Measurements from ENCODE around the gene AMZ1. TPM values are rescaled to one million over a fixed set of nuclear protein-coding genes. Genes with fewer than 3 reads are reported as not detected.

The AMZ1 gene
- total and polyA plus RNA-seq, 7 experiments from 2014 or later = 0.07 to 2.4 (median 0.43) TPM

GRCh38 chr7:2684501-2684900, 3.5 kb upstream of the AMZ1 start:
- H3K36me3 Mint-ChIP-seq = no peaks in the 10 kb centered on the region
- Histone ChIP-seq H3K4me1 (ENCODE audit: control insufficient read depth in 2 of 2, insufficient read depth in 2 of 2, low read length in 2 of 2) (peaks cover 0 to 11% of the 10 kb centered on the region in 2 donors), H3K27ac (ENCODE audit: low read depth, low read length) (no peak overlapping the region), H3K27me3 (ENCODE audit: control insufficient read depth in 2 of 2, insufficient read depth in 2 of 2, low read length in 2 of 2) (peaks cover 7 to 9% of the 10 kb centered on the region in 2 donors), H3K4me3 (ENCODE audit: low read length) (no peak overlapping the region), H3K36me3 (ENCODE audit: control insufficient read depth in 2 of 3, insufficient read depth in 3 of 3, low read length in 3 of 3) (no peaks in the 10 kb centered on the region), H3K9me3 (ENCODE audit: control insufficient read depth in 2 of 3, low read length in 3 of 3) (no peaks in the 10 kb centered on the region)
- H3K4me3 Mint-ChIP-seq = no peak overlapping the region
- ChIA-PET POLR2A (no interaction called here), CTCF (no interaction called here)
- DNase-seq (no peak), ATAC-seq (no peak)
- intact Hi-C loops (cut with micrococcal nuclease) = no loop called here
- no peak overlapping the region for H3K27ac Mint-ChIP-seq
- no peaks in the 10 kb centered on the region for H3K9me3 Mint-ChIP-seq
- H3K27me3 Mint-ChIP-seq = peaks cover 16 to 27% (median 20%) of the 10 kb centered on the region in 5 donors
- H3K4me1 Mint-ChIP-seq = peaks cover 0 to 8% (median 5%) of the 10 kb centered on the region in 7 donors

- no peak for DNase-seq
- Mint-ChIP-seq H3K36me3 (no peaks in the 10 kb centered on the region), H3K27me3 (peaks cover 25 to 43% (median 30%) of the 10 kb centered on the region in 5 donors), H3K27ac (no peak overlapping the region), H3K4me3 (peak overlapping the region in 1 of 10 donors; percentile 21), H3K4me1 (peaks cover 0 to 8% (median 5%) of the 10 kb centered on the region in 7 donors), H3K9me3 (no peaks in the 10 kb centered on the region)
- H3K4me3 ChIP-seq (ENCODE audit: low read length) = no peak overlapping the region
- peaks cover 7 to 11% of the 10 kb centered on the region in 2 donors for H3K27me3 ChIP-seq (ENCODE audit: control insufficient read depth in 2 of 2, insufficient read depth in 2 of 2, low read length in 2 of 2)
- ATAC-seq = no peak
- H3K36me3 ChIP-seq (ENCODE audit: control insufficient read depth in 2 of 3, insufficient read depth in 3 of 3, low read length in 3 of 3) = no peaks in the 10 kb centered on the region
- ChIA-PET CTCF (no interaction called here), POLR2A (no interaction called here)
- no peaks in the 10 kb centered on the region for H3K9me3 ChIP-seq (ENCODE audit: control insufficient read depth in 2 of 3, low read length in 3 of 3)
- no peak overlapping the region for H3K27ac ChIP-seq (ENCODE audit: low read depth, low read length)
- intact Hi-C loops (cut with micrococcal nuclease) = no loop called here
- peaks cover 0 to 11% of the 10 kb centered on the region in 2 donors for H3K4me1 ChIP-seq (ENCODE audit: control insufficient read depth in 2 of 2, insufficient read depth in 2 of 2, low read length in 2 of 2)
Measured at GRCh38 chr7:2686101-2686500, 1.9 kb upstream of the AMZ1 start.

- CTCF ChIA-PET = interaction anchor here (0.6 to 0.7 kb wide), 2 partner anchors 108 to 199 kb away, joined by 3 read pairs; no protein-coding TSS in a partner anchor
- H3K9me3 ChIP-seq (ENCODE audit: control insufficient read depth in 2 of 3, low read length in 3 of 3) = no peaks in the 10 kb centered on the region
- no peaks in the 10 kb centered on the region for H3K9me3 Mint-ChIP-seq
- no peak overlapping the region for H3K27ac ChIP-seq (ENCODE audit: low read depth, low read length)
- peaks cover 25 to 49% (median 30%) of the 10 kb centered on the region in 5 donors for H3K27me3 Mint-ChIP-seq
- no peak overlapping the region for H3K27ac Mint-ChIP-seq
- H3K36me3 ChIP-seq (ENCODE audit: control insufficient read depth in 2 of 3, insufficient read depth in 3 of 3, low read length in 3 of 3) = no peaks in the 10 kb centered on the region
- peak overlapping the region in 2 of 10 donors; percentile 25 to 44 for H3K4me3 Mint-ChIP-seq
- intact Hi-C loops (cut with micrococcal nuclease) = no loop called here
- no peak overlapping the region for H3K4me3 ChIP-seq (ENCODE audit: low read length)
- H3K4me1 ChIP-seq (ENCODE audit: control insufficient read depth in 2 of 2, insufficient read depth in 2 of 2, low read length in 2 of 2) = peaks cover 0 to 11% of the 10 kb centered on the region in 2 donors
- H3K4me1 Mint-ChIP-seq = peaks cover 0 to 8% (median 5%) of the 10 kb centered on the region in 7 donors
- no peaks in the 10 kb centered on the region for H3K36me3 Mint-ChIP-seq
- peaks cover 7 to 11% of the 10 kb centered on the region in 2 donors for H3K27me3 ChIP-seq (ENCODE audit: control insufficient read depth in 2 of 2, insufficient read depth in 2 of 2, low read length in 2 of 2)
- POLR2A ChIA-PET = no interaction called here
- ATAC-seq (no peak), DNase-seq (no peak)
Measured at GRCh38 chr7:2687338-2687869, 598 bp upstream of the AMZ1 start.

- H3K4me1 ChIP-seq (ENCODE audit: control insufficient read depth in 2 of 2, insufficient read depth in 2 of 2, low read length in 2 of 2) = peaks cover 0 to 11% of the 10 kb centered on the region in 2 donors
- no peak overlapping the region for H3K27ac Mint-ChIP-seq
- CTCF ChIA-PET = no interaction called here
- H3K27me3 ChIP-seq (ENCODE audit: control insufficient read depth in 2 of 2, insufficient read depth in 2 of 2, low read length in 2 of 2) = peaks cover 7 to 11% of the 10 kb centered on the region in 2 donors
- POLR2A ChIA-PET = interaction anchor here (0.6 kb wide), 1 partner anchor 479 kb away, joined by 3 read pairs; no protein-coding TSS in a partner anchor
- H3K36me3 ChIP-seq (ENCODE audit: control insufficient read depth in 2 of 3, insufficient read depth in 3 of 3, low read length in 3 of 3) = no peaks in the 10 kb centered on the region
- H3K27ac ChIP-seq (ENCODE audit: low read depth, low read length) = no peak overlapping the region
- H3K36me3 Mint-ChIP-seq = no peaks in the 10 kb centered on the region
- intact Hi-C loops (cut with micrococcal nuclease) = no loop called here
- DNase-seq = no peak
- peaks cover 25 to 49% (median 30%) of the 10 kb centered on the region in 5 donors for H3K27me3 Mint-ChIP-seq
- H3K9me3 ChIP-seq (ENCODE audit: control insufficient read depth in 2 of 3, low read length in 3 of 3) = no peaks in the 10 kb centered on the region
- H3K4me1 Mint-ChIP-seq = peaks cover 0 to 8% (median 5%) of the 10 kb centered on the region in 7 donors
- no peak overlapping the region for H3K4me3 ChIP-seq (ENCODE audit: low read length)
- no peak for ATAC-seq
- H3K9me3 Mint-ChIP-seq = no peaks in the 10 kb centered on the region
- peak overlapping the region in 1 of 10 donors; percentile 51 for H3K4me3 Mint-ChIP-seq
Measured at GRCh38 chr7:2688409-2689342, 674 bp downstream of the AMZ1 start.

GRCh38 chr7:2689343-2689847, 1.4 kb downstream of the AMZ1 start:
- ATAC-seq (no peak), DNase-seq (no peak)
- ChIA-PET CTCF (no interaction called here), POLR2A (interaction anchor here (0.6 kb wide), 1 partner anchor 480 kb away, joined by 3 read pairs; no protein-coding TSS in a partner anchor)
- H3K4me1 Mint-ChIP-seq = peaks cover 0 to 10% (median 5%) of the 10 kb centered on the region in 7 donors
- Histone ChIP-seq H3K36me3 (ENCODE audit: control insufficient read depth in 2 of 3, insufficient read depth in 3 of 3, low read length in 3 of 3) (no peaks in the 10 kb centered on the region), H3K27ac (ENCODE audit: low read depth, low read length) (no peak overlapping the region), H3K9me3 (ENCODE audit: control insufficient read depth in 2 of 3, low read length in 3 of 3) (no peaks in the 10 kb centered on the region), H3K4me1 (ENCODE audit: control insufficient read depth in 2 of 2, insufficient read depth in 2 of 2, low read length in 2 of 2) (peaks cover 0 to 11% of the 10 kb centered on the region in 2 donors), H3K4me3 (ENCODE audit: low read length) (no peak overlapping the region), H3K27me3 (ENCODE audit: control insufficient read depth in 2 of 2, insufficient read depth in 2 of 2, low read length in 2 of 2) (peaks cover 7 to 11% of the 10 kb centered on the region in 2 donors)
- intact Hi-C loops (cut with micrococcal nuclease) = no loop called here
- H3K36me3 Mint-ChIP-seq = no peaks in the 10 kb centered on the region
- peaks cover 25 to 47% (median 30%) of the 10 kb centered on the region in 5 donors for H3K27me3 Mint-ChIP-seq
- no peak overlapping the region for H3K4me3 Mint-ChIP-seq
- H3K27ac Mint-ChIP-seq = no peak overlapping the region
- H3K9me3 Mint-ChIP-seq = no peaks in the 10 kb centered on the region

- CTCF ChIA-PET = interaction anchor here (1.0 kb wide), 1 partner anchor 18 kb away, joined by 3 read pairs; no protein-coding TSS in a partner anchor
Measured at GRCh38 chr7:2689951-2690705, 2.1 kb downstream of the AMZ1 start.

More at GRCh38 chr7:2689951-2690705, 2.1 kb downstream of the AMZ1 start:
- Mint-ChIP-seq H3K27me3 (peaks cover 25 to 47% (median 30%) of the 10 kb centered on the region in 5 donors), H3K4me3 (no peak overlapping the region), H3K9me3 (no peaks in the 10 kb centered on the region), H3K36me3 (no peaks in the 10 kb centered on the region), H3K27ac (no peak overlapping the region), H3K4me1 (peaks cover 0 to 10% (median 5%) of the 10 kb centered on the region in 7 donors)
- no peaks in the 10 kb centered on the region for H3K9me3 ChIP-seq (ENCODE audit: control insufficient read depth in 2 of 3, low read length in 3 of 3)
- no peak overlapping the region for H3K27ac ChIP-seq (ENCODE audit: low read depth, low read length)
- POLR2A ChIA-PET = interaction anchor here (0.6 kb wide), 1 partner anchor 38 kb away, joined by 4 read pairs; no protein-coding TSS in a partner anchor
- no peak overlapping the region for H3K4me3 ChIP-seq (ENCODE audit: low read length)
- peaks cover 0 to 11% of the 10 kb centered on the region in 2 donors for H3K4me1 ChIP-seq (ENCODE audit: control insufficient read depth in 2 of 2, insufficient read depth in 2 of 2, low read length in 2 of 2)
- DNase-seq = no peak
- H3K27me3 ChIP-seq (ENCODE audit: control insufficient read depth in 2 of 2, insufficient read depth in 2 of 2, low read length in 2 of 2) = peaks cover 7 to 11% of the 10 kb centered on the region in 2 donors
- intact Hi-C loops (cut with micrococcal nuclease) = no loop called here
- peak; percentile 26 for ATAC-seq
- no peaks in the 10 kb centered on the region for H3K36me3 ChIP-seq (ENCODE audit: control insufficient read depth in 2 of 3, insufficient read depth in 3 of 3, low read length in 3 of 3)
